Measurements from ENCODE around the gene GRID2. TPM values are rescaled to one million over a fixed set of nuclear protein-coding genes. Genes with fewer than 3 reads are reported as not detected.

GRID2 gene
- total RNA-seq, 6 donors from 2014 or later: 0.76 TPM; not detected in 5

GRCh38 chr4:93467484-93468155 lies 1163.9 kb downstream of the GRID2 start:
- Histone ChIP-seq H3K27me3 (no peaks in the 10 kb centered on the region), H3K36me3 (no peaks in the 10 kb centered on the region), H3K4me3 (no peak overlapping the region), H3K4me1 (no peaks in the 10 kb centered on the region), H3K27ac (no peak overlapping the region), H3K9me3 (no peaks in the 10 kb centered on the region)
- ATAC-seq (ENCODE audit: low FRiP score in 2 of 2): no peak
- DNase-seq: no peak
- TF ChIP-seq EP300 (IDR thresholded peaks at IDR 0.05): no peak
- no peak for TF ChIP-seq POLR2AphosphoS5 (IDR thresholded peaks at IDR 0.05)
- TF ChIP-seq CTCF (IDR thresholded peaks at IDR 0.05): no peak
- no peak for TF ChIP-seq POLR2A (IDR thresholded peaks at IDR 0.05)
- WGBS, 2 donors: 77 to 83% methylated on average over 1 of the region's 1 CpG

GRCh38 chr4:93469560-93469959 lies 1165.8 kb downstream of the GRID2 start:
- 49 to 58% methylated on average over 3 of the region's 3 CpGs for WGBS, 2 donors
- TF ChIP-seq EP300 (IDR thresholded peaks at IDR 0.05) (no peak), POLR2AphosphoS5 (IDR thresholded peaks at IDR 0.05) (no peak)
- H3K4me3 ChIP-seq: no peak overlapping the region

GRCh38 chr4:93475730-93476129 lies 1172.0 kb downstream of the GRID2 start:
- no peak for ATAC-seq (ENCODE audit: low FRiP score in 2 of 2)
- H3K36me3 ChIP-seq: no peaks in the 10 kb centered on the region
- 67 to 85% methylated on average over 2 of the region's 2 CpGs for WGBS, 2 donors

More at GRCh38 chr4:93469560-93469959, 1165.8 kb downstream of the GRID2 start:
- H3K27me3 ChIP-seq: no peaks in the 10 kb centered on the region
- no peak for ATAC-seq (ENCODE audit: low FRiP score in 2 of 2)
- H3K27ac ChIP-seq: no peak overlapping the region
- no peaks in the 10 kb centered on the region for H3K9me3 ChIP-seq
- H3K4me1 ChIP-seq: no peaks in the 10 kb centered on the region
- no peak for DNase-seq
- H3K36me3 ChIP-seq: no peaks in the 10 kb centered on the region

GRCh38 chr4:93478805-93479204 lies 1175.0 kb downstream of the GRID2 start:
- WGBS, 2 donors: 86 to 94% methylated on average over 1 of the region's 1 CpG
- ATAC-seq (ENCODE audit: low FRiP score in 2 of 2): no peak

More at GRCh38 chr4:93475730-93476129, 1172.0 kb downstream of the GRID2 start:
- Histone ChIP-seq H3K27me3 (no peaks in the 10 kb centered on the region), H3K27ac (no peak overlapping the region), H3K4me1 (no peaks in the 10 kb centered on the region), H3K9me3 (no peaks in the 10 kb centered on the region), H3K4me3 (no peak overlapping the region)
- TF ChIP-seq EP300 (IDR thresholded peaks at IDR 0.05) (no peak), POLR2A (IDR thresholded peaks at IDR 0.05) (no peak), CTCF (IDR thresholded peaks at IDR 0.05) (no peak), POLR2AphosphoS5 (IDR thresholded peaks at IDR 0.05) (no peak)
- DNase-seq: no peak

GRCh38 chr4:93480452-93480851 lies 1176.7 kb downstream of the GRID2 start:
- no peak for DNase-seq

More at GRCh38 chr4:93478805-93479204, 1175.0 kb downstream of the GRID2 start:
- no peak for TF ChIP-seq POLR2AphosphoS5 (IDR thresholded peaks at IDR 0.05)
- no peak for TF ChIP-seq EP300 (IDR thresholded peaks at IDR 0.05)
- TF ChIP-seq CTCF (IDR thresholded peaks at IDR 0.05): no peak
- TF ChIP-seq POLR2A (IDR thresholded peaks at IDR 0.05): no peak
- no peak overlapping the region for H3K27ac ChIP-seq
- no peak for DNase-seq
- no peak overlapping the region for H3K4me3 ChIP-seq
- H3K4me1 ChIP-seq: no peaks in the 10 kb centered on the region
- no peaks in the 10 kb centered on the region for H3K9me3 ChIP-seq
- H3K36me3 ChIP-seq: no peaks in the 10 kb centered on the region
- no peaks in the 10 kb centered on the region for H3K27me3 ChIP-seq

More at GRCh38 chr4:93480452-93480851, 1176.7 kb downstream of the GRID2 start:
- Histone ChIP-seq H3K4me1 (no peaks in the 10 kb centered on the region), H3K4me3 (no peak overlapping the region), H3K27ac (no peak overlapping the region), H3K9me3 (no peaks in the 10 kb centered on the region), H3K36me3 (no peaks in the 10 kb centered on the region), H3K27me3 (no peaks in the 10 kb centered on the region)
- TF ChIP-seq CTCF (IDR thresholded peaks at IDR 0.05) (no peak), EP300 (IDR thresholded peaks at IDR 0.05) (no peak), POLR2AphosphoS5 (IDR thresholded peaks at IDR 0.05) (no peak), POLR2A (IDR thresholded peaks at IDR 0.05) (no peak)
- no peak for ATAC-seq (ENCODE audit: low FRiP score in 2 of 2)
- WGBS, 2 donors: 88 to 93% methylated on average over 1 of the region's 1 CpG

Measured in upper lobe of left lung (tissue), 6 donors.